ENCODE data around the gene TRPT1. TPM values are rescaled to one million over a fixed set of nuclear protein-coding genes. Genes with fewer than 3 reads are reported as not detected.

The TRPT1 gene
- total RNA-seq, 1 donor from 2014 or later: 42.2 TPM

- TF ChIP-seq, protein P1, sequence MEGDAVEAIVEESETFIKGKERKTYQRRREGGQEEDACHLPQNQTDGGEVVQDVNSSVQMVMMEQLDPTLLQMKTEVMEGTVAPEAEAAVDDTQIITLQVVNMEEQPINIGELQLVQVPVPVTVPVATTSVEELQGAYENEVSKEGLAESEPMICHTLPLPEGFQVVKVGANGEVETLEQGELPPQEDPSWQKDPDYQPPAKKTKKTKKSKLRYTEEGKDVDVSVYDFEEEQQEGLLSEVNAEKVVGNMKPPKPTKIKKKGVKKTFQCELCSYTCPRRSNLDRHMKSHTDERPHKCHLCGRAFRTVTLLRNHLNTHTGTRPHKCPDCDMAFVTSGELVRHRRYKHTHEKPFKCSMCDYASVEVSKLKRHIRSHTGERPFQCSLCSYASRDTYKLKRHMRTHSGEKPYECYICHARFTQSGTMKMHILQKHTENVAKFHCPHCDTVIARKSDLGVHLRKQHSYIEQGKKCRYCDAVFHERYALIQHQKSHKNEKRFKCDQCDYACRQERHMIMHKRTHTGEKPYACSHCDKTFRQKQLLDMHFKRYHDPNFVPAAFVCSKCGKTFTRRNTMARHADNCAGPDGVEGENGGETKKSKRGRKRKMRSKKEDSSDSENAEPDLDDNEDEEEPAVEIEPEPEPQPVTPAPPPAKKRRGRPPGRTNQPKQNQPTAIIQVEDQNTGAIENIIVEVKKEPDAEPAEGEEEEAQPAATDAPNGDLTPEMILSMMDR (IDR thresholded peaks at IDR 0.05): no peak
- H3K27me3 Mint-ChIP-seq (ENCODE audit: low read depth): no peaks in the 10 kb centered on the region
- peak; percentile 85 for DNase-seq (ENCODE audit: low spot score)
- H3K36me3 Mint-ChIP-seq (ENCODE audit: low read depth): no peaks in the 10 kb centered on the region
- H3K4me3 Mint-ChIP-seq (ENCODE audit: unreplicated experiment): peak overlapping the region; percentile 81
- peaks cover 47% of the 10 kb centered on the region for H3K4me1 Mint-ChIP-seq (ENCODE audit: low read depth)
- H3K27ac Mint-ChIP-seq (ENCODE audit: unreplicated experiment): peak overlapping the region; percentile 87
- H3K9me3 Mint-ChIP-seq (ENCODE audit: low read depth): no peaks in the 10 kb centered on the region
Observed at GRCh38 chr11:64226507-64227051, 593 bp upstream of the TRPT1 start.

DNA sequence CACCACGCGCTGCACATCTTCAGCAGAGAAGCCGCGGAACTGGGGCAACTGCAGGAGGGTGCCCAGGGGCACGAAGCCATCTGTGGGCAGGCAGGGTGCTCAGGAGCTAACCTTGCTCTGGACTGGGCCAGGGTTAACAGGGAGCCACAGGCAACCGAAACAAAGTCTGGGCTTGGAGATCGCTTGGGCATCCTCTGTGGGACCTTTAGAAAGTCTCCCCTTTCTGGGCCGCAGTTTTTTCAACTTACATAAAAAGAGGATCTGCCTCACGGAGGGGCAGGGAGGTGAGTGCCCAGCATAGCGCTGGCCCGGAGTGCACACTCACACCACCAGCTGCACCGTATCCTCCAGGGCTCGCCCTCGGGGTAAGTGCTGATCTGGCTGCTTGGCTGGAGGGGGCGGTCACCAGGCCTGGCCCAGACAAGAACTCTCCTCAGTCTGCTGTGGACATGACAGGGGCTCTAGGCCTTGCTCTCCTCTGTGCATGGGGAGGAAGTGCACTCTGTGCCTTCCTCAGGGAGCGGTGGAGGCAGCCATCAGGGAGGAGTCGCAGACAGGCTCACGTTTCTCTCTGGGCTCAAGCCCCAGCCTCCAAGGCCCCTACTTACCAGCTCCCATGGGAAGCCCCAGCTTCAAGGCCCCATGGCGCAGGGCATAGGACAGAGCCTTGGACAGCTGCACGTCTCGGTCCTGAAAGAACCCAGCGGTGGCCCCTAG lies 937 bp downstream of the TRPT1 start:
- H3K27ac Mint-ChIP-seq (ENCODE audit: unreplicated experiment): peak overlapping the region; percentile 63
- no peak for DNase-seq (ENCODE audit: low spot score)
- peaks cover 39% of the 10 kb centered on the region for H3K4me1 Mint-ChIP-seq (ENCODE audit: low read depth)
- no peaks in the 10 kb centered on the region for H3K36me3 Mint-ChIP-seq (ENCODE audit: low read depth)
- peak overlapping the region; percentile 81 for H3K4me3 Mint-ChIP-seq (ENCODE audit: unreplicated experiment)
- H3K27me3 Mint-ChIP-seq (ENCODE audit: low read depth): no peaks in the 10 kb centered on the region
- TF ChIP-seq, protein P1 (IDR thresholded peaks at IDR 0.05): no peak
- H3K9me3 Mint-ChIP-seq (ENCODE audit: low read depth): no peaks in the 10 kb centered on the region

GRCh38 chr11:64224151-64224890 lies 1.7 kb downstream of the TRPT1 start:
- no peaks in the 10 kb centered on the region for H3K27me3 Mint-ChIP-seq (ENCODE audit: low read depth)
- H3K9me3 Mint-ChIP-seq (ENCODE audit: low read depth): no peaks in the 10 kb centered on the region
- H3K4me1 Mint-ChIP-seq (ENCODE audit: low read depth): peaks cover 33% of the 10 kb centered on the region
- H3K4me3 Mint-ChIP-seq (ENCODE audit: unreplicated experiment): peak overlapping the region; percentile 81
- TF ChIP-seq, protein P1 (IDR thresholded peaks at IDR 0.05): no peak
- no peak overlapping the region for H3K27ac Mint-ChIP-seq (ENCODE audit: unreplicated experiment)
- peak; percentile 94 for DNase-seq (ENCODE audit: low spot score)
- no peaks in the 10 kb centered on the region for H3K36me3 Mint-ChIP-seq (ENCODE audit: low read depth)

GRCh38 chr11:64223001-64223651 lies 2.9 kb downstream of the TRPT1 start:
- H3K36me3 Mint-ChIP-seq (ENCODE audit: low read depth): no peaks in the 10 kb centered on the region
- no peaks in the 10 kb centered on the region for H3K9me3 Mint-ChIP-seq (ENCODE audit: low read depth)
- TF ChIP-seq, protein P1 (IDR thresholded peaks at IDR 0.05): no peak
- peaks cover 32% of the 10 kb centered on the region for H3K4me1 Mint-ChIP-seq (ENCODE audit: low read depth)
- H3K4me3 Mint-ChIP-seq (ENCODE audit: unreplicated experiment): no peak overlapping the region
- no peak overlapping the region for H3K27ac Mint-ChIP-seq (ENCODE audit: unreplicated experiment)
- peak; percentile 91 for DNase-seq (ENCODE audit: low spot score)
- no peaks in the 10 kb centered on the region for H3K27me3 Mint-ChIP-seq (ENCODE audit: low read depth)

- no peak for DNase-seq (ENCODE audit: low spot score)
- Mint-ChIP-seq H3K4me1 (ENCODE audit: low read depth) (peaks cover 27% of the 10 kb centered on the region), H3K27me3 (ENCODE audit: low read depth) (no peaks in the 10 kb centered on the region)
Observed at GRCh38 chr11:64222651-64223000, 3.4 kb downstream of the TRPT1 start.

More at GRCh38 chr11:64222651-64223000, 3.4 kb downstream of the TRPT1 start:
- Mint-ChIP-seq H3K9me3 (ENCODE audit: low read depth) (no peaks in the 10 kb centered on the region), H3K36me3 (ENCODE audit: low read depth) (no peaks in the 10 kb centered on the region), H3K27ac (ENCODE audit: unreplicated experiment) (no peak overlapping the region), H3K4me3 (ENCODE audit: unreplicated experiment) (no peak overlapping the region)
- TF ChIP-seq, protein P1 (IDR thresholded peaks at IDR 0.05): no peak

Measured in chondrocyte (in vitro differentiated cells).